Parathyroid adenoma (tissue), 2 donors: ENCODE data around the gene MED10.

Source experiments
- H2AFZ ChIP-seq: fragments of 300-600 bp; sonication (generic); one replicate; pipeline ENCODE4 v1.7.0; 2017; ENCODE audit warnings: antibody characterized with exemption, mild to moderate bottlenecking
- H3K27ac ChIP-seq: fragments of 300-600 bp; sonication (generic); one replicate; pipeline ENCODE4 v1.7.0; 2017
- H3K27me3 ChIP-seq: fragments of 300-600 bp; sonication (generic); one replicate; pipeline ENCODE4 v1.7.0; 2017; ENCODE audit warnings: low read length; ENCODE audit not compliant: control insufficient read depth, insufficient read depth
- H3K36me3 ChIP-seq: fragments of 300-600 bp; sonication (generic); one replicate; pipeline ENCODE4 v1.7.0; 2017; ENCODE audit warnings: low read length; ENCODE audit not compliant: control insufficient read depth, insufficient read depth
- H3K4me1 ChIP-seq: fragments of 300-600 bp; sonication (generic); one replicate; pipeline ENCODE4 v1.7.0; 2017; ENCODE audit warnings: control low read depth
- H3K4me2 ChIP-seq: fragments of 300-600 bp; sonication (generic); one replicate; pipeline ENCODE4 v1.7.0; 2017; ENCODE audit warnings: low read length
- H3K4me3 ChIP-seq: fragments of 300-600 bp; sonication (generic); one replicate; pipeline ENCODE4 v1.7.0; 2017; ENCODE audit warnings: low read depth, low read length
- H3K79me2 ChIP-seq: fragments of 300-600 bp; sonication (generic); one replicate; pipeline ENCODE4 v1.7.0; 2017; ENCODE audit warnings: control low read depth
- H3K9ac ChIP-seq: fragments of 300-600 bp; sonication (generic); one replicate; pipeline ENCODE4 v1.7.0; 2017; ENCODE audit warnings: mild to moderate bottlenecking
- H3K9me3 ChIP-seq: fragments of 300-600 bp; sonication (generic); one replicate; pipeline ENCODE4 v1.7.0; 2017; ENCODE audit warnings: low read length; ENCODE audit not compliant: control insufficient read depth
- TF ChIP-seq, protein P1 (sequence below): fragments of 300-600 bp; sonication (generic); IDR thresholded peaks from one replicate; pipeline ENCODE4 v1.7.0; 2017; ENCODE audit warnings: antibody characterized with exemption, mild to moderate bottlenecking
- donor health status: primary hyperparathyroidism.

Gene MED10

DNA sequence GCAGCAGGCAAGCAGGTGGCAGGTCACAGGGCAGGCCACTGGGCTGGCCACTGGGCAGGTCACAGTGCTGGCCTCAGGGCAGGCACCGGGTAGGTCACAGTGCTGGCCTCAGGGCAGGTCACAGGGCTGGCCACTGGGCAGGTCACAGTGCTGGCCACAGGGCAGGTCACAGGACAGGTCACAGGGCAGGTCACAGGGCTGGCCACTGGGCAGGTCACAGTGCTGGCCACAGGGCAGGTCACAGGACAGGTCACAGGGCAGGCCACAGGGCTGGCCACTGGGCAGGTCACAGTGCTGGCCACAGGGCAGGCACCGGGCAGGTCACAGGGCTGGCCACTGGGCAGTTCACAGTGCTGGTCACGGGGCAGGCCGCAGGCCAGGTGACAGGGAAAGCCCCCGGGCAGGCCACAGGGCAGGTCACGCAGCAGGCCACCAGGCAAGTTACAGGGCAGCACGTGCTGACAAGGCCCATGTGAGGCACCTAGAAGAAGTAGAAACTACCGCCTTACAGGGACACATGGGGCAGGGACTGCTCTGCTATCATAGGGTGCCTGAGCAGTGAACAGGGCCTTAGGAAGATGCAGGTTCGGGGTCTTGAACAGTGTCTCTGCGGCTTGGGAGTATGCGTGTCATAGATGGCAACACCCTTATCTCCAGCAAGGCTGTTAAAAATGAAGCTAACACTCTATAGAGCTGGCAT lies 18.6 kb upstream of the MED10 start:
- Histone ChIP-seq H2AFZ (no peak overlapping the region), H3K9me3 (no peaks in the 10 kb centered on the region), H3K4me2 (no peak overlapping the region)

DNA sequence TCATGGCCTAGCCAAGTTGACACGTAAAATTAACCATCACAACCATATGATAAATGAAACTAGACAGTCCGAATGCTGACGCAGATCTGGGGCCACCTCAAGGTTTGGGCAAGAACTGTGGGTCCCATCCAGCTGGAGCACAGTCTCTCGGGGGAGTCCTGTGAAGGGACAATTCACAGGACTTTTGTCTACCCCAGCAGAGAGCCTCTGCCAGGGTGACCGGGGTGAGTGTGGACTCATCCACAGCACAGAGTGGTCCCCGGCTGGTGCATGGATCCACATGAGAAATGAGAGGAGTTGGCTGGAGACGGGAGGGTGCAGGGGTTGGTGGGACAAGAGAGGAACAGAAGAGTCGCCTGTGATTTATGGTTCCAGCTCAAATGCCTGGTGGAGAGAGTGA lies 17.7 kb upstream of the MED10 start:
- H3K79me2 ChIP-seq = no peaks in the 10 kb centered on the region

More for the DNA sequence above, 18.6 kb upstream of the MED10 start:
- H3K27me3 ChIP-seq = no peaks in the 10 kb centered on the region
- H3K79me2 ChIP-seq = no peaks in the 10 kb centered on the region
- no peak overlapping the region for H3K27ac ChIP-seq
- H3K4me1 ChIP-seq = no peaks in the 10 kb centered on the region
- H3K4me3 ChIP-seq = no peak overlapping the region
- H3K36me3 ChIP-seq = no peaks in the 10 kb centered on the region
- no peak overlapping the region for H3K9ac ChIP-seq
- TF ChIP-seq, protein P1, sequence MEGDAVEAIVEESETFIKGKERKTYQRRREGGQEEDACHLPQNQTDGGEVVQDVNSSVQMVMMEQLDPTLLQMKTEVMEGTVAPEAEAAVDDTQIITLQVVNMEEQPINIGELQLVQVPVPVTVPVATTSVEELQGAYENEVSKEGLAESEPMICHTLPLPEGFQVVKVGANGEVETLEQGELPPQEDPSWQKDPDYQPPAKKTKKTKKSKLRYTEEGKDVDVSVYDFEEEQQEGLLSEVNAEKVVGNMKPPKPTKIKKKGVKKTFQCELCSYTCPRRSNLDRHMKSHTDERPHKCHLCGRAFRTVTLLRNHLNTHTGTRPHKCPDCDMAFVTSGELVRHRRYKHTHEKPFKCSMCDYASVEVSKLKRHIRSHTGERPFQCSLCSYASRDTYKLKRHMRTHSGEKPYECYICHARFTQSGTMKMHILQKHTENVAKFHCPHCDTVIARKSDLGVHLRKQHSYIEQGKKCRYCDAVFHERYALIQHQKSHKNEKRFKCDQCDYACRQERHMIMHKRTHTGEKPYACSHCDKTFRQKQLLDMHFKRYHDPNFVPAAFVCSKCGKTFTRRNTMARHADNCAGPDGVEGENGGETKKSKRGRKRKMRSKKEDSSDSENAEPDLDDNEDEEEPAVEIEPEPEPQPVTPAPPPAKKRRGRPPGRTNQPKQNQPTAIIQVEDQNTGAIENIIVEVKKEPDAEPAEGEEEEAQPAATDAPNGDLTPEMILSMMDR = no peak

DNA sequence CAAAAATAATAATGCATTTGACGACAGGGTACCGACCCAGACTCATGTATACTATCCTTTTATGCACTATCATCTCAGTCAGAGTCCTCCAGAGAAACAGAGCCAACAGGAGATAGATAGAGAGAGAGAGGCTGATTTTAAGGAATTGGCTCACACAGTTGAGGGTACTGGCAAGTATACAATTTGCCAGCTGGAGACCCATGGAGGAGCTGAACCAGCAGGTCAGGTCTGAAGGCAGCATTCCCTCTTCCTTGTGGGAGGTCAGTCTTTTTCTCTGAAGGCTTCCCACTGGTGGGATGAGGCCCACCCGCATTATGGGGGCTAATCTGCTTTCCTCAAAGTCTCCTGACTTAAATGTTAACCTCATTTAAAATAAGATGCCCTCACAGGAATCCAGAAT lies 17.3 kb upstream of the MED10 start:
- Histone ChIP-seq H3K27ac (no peak overlapping the region), H2AFZ (no peak overlapping the region), H3K9me3 (no peaks in the 10 kb centered on the region), H3K4me3 (no peak overlapping the region), H3K9ac (no peak overlapping the region), H3K79me2 (no peaks in the 10 kb centered on the region), H3K36me3 (no peaks in the 10 kb centered on the region), H3K4me1 (no peaks in the 10 kb centered on the region), H3K4me2 (no peak overlapping the region), H3K27me3 (no peaks in the 10 kb centered on the region)
- TF ChIP-seq, protein P1 = no peak

More for the DNA sequence above, 17.7 kb upstream of the MED10 start:
- no peak overlapping the region for H3K4me2 ChIP-seq
- TF ChIP-seq, protein P1 = no peak
- no peak overlapping the region for H3K4me3 ChIP-seq
- H3K4me1 ChIP-seq = no peaks in the 10 kb centered on the region
- no peaks in the 10 kb centered on the region for H3K36me3 ChIP-seq
- no peak overlapping the region for H2AFZ ChIP-seq
- H3K9ac ChIP-seq = no peak overlapping the region
- no peaks in the 10 kb centered on the region for H3K27me3 ChIP-seq
- no peak overlapping the region for H3K27ac ChIP-seq
- H3K9me3 ChIP-seq = no peaks in the 10 kb centered on the region

DNA sequence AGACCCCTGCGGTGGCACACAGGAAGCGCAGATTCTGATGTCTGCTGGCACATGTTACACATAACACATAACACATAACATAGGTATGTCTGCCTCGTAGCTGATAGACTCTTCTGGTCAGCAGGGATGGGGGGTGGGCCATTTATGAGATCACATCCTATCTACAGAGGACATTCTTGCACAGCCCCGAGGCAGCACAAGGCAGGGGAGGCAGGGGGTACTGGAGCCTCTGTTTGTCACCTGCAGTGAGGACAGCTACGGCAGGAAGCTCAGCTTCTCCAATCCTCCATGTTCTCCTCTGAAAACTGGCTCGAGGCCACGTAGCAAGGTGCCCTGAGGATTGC lies 16.7 kb upstream of the MED10 start:
- H3K4me1 ChIP-seq = no peaks in the 10 kb centered on the region
- H3K4me2 ChIP-seq = no peak overlapping the region
- H3K27ac ChIP-seq = no peak overlapping the region
- no peak overlapping the region for H3K9ac ChIP-seq
- H2AFZ ChIP-seq = no peak overlapping the region
- TF ChIP-seq, protein P1 = no peak
- H3K79me2 ChIP-seq = no peaks in the 10 kb centered on the region
- H3K36me3 ChIP-seq = no peaks in the 10 kb centered on the region
- no peaks in the 10 kb centered on the region for H3K9me3 ChIP-seq
- H3K4me3 ChIP-seq = no peak overlapping the region
- H3K27me3 ChIP-seq = no peaks in the 10 kb centered on the region
